Medulla oblongata (tissue), 1 donor: ENCODE measurements around the gene KCND3.

Source experiments
- DNase-seq: peaks from one replicate; pipeline ENCODE4 v3.0.0-alpha.2; 2015; ENCODE audit errors: extremely low spot score

The KCND3 gene

GRCh38 chr1:111848852-111849545 lies 140.5 kb downstream of the KCND3 start:
- no peak for DNase-seq

GRCh38 chr1:111847466-111847865 lies 142.0 kb downstream of the KCND3 start:
- DNase-seq = no peak

- DNase-seq = no peak
Observed at GRCh38 chr1:111846842-111847241, 142.6 kb downstream of the KCND3 start.

DNA sequence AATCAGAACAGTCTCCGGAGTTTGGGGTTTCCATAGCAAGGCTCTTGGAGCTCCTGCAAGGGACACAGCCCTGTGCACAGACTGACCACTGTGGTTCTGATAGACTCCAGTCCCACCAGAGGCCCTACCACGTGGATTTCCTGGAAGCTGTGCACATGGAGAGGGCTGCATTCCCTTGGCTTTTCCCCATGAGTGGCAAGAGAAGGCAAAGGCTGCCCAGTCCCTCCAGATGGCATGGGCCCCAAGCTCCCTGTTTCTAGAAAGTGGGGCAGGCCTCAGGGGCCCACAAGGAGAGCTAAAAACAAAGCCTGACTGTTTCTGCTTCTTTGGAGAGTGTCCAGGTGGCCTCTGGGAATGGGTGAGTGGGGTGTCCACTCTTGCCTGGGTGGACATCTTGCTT lies 146.3 kb downstream of the KCND3 start:
- peak; percentile 49 for DNase-seq

- DNase-seq = no peak
Observed at GRCh38 chr1:111842411-111842810, 147.1 kb downstream of the KCND3 start.

GRCh38 chr1:111841746-111842145 lies 147.7 kb downstream of the KCND3 start:
- DNase-seq = no peak

DNA sequence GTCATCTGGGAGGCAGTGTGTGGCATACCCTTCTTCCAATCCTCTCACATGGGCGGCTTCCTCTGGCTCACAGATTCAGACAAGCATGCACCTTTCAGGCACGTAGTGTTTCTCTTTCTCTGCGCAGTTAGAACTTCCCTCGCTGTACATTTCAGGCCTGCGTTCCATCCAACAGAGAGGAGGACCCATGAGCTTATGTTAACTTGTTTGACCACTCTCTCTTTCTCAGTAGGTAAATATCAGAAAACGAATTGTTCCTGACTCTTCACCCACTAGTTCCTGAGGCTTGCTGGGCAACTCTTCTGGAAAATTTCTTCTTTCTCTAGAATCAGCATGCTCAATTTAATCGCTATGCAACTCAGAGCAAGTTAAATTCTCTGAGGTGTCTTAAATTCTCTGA lies 148.3 kb downstream of the KCND3 start:
- DNase-seq = no peak

GRCh38 chr1:111837393-111837792 lies 152.1 kb downstream of the KCND3 start:
- DNase-seq = no peak

GRCh38 chr1:111836111-111836510 lies 153.4 kb downstream of the KCND3 start:
- DNase-seq = no peak

DNA sequence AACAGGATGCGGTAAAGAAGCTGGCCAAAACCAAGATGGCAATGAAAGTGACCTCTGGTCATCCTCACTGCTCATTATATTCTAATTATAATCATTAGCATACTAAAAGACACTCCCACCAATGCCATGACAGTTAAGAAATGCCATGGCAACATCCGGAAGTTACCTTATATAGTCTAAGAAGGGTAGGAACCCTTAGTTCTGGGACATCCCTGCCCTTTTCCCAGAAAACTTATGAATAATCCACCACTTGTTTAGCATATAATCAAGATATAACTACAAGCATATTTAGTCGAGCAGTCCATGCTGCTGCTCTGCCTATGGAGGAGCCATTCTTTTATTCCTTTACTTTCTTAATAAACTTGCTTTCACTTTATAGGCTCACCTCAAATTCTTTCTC lies 154.0 kb downstream of the KCND3 start:
- DNase-seq = no peak

DNA sequence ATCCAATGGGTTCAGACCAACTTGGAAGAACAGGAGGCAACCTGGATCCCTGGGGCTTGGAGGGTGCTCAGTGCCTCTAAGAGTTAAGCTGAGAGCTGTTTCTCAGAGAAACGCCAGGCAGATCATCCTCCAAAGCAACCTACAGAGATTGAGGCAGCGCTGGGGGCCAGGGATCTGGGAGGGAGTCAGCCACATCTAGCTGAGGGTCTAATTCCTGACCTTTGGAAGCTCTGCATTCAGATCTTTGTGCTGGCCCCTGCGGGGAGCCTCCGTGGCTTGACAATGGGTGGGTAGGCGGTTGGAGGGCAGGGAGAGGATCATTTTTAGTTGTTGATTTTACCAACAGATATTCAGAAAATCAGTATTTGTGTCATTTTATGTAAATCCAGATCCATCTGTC lies 154.5 kb downstream of the KCND3 start:
- no peak for DNase-seq

- DNase-seq = no peak
Observed at GRCh38 chr1:111833334-111833733, 156.1 kb downstream of the KCND3 start.

GRCh38 chr1:111832521-111833155 lies 156.8 kb downstream of the KCND3 start:
- DNase-seq = no peak

- no peak for DNase-seq
Observed at GRCh38 chr1:111831153-111831552, 158.3 kb downstream of the KCND3 start.

GRCh38 chr1:111827946-111828345 lies 161.5 kb downstream of the KCND3 start:
- no peak for DNase-seq

DNA sequence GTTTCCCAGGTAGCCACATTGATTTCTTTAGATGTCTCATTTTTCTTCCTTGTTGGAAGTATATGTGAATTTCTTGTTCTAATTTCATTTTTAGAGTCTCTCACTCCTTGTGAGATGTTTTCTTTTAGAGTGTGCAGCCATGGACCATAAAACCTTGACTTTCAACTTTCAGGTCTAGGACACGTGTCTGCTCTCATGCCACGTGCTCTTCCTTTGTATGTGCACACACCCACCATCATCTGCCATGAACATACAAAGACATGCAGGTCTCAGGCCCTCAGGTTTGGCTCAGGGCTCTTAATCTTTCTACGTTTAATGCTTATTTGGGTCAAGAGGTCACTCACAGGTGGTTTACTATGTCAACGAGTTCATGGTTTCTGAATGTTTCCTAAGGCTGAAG lies 163.2 kb downstream of the KCND3 start:
- no peak for DNase-seq

DNA sequence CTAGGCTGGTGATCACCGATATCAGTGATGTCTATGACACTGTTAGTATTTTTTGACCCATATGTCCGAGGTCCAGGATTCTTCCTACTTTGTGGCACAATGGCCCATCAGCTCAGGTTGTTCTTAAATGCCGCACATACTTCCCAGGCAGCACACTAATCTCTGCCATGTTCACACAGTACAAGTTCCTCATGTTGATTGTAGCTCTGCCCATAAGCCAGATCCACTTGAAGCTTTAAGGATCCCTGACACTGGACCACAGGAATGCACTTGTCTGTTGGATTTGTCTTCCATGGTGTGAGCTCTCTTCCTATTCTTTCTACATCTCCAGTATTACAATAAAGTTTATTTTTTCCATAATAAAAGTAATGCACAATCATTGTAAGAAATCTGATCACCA lies 164.3 kb downstream of the KCND3 start:
- no peak for DNase-seq

- no peak for DNase-seq
Observed at GRCh38 chr1:111822138-111822537, 167.3 kb downstream of the KCND3 start.

DNA sequence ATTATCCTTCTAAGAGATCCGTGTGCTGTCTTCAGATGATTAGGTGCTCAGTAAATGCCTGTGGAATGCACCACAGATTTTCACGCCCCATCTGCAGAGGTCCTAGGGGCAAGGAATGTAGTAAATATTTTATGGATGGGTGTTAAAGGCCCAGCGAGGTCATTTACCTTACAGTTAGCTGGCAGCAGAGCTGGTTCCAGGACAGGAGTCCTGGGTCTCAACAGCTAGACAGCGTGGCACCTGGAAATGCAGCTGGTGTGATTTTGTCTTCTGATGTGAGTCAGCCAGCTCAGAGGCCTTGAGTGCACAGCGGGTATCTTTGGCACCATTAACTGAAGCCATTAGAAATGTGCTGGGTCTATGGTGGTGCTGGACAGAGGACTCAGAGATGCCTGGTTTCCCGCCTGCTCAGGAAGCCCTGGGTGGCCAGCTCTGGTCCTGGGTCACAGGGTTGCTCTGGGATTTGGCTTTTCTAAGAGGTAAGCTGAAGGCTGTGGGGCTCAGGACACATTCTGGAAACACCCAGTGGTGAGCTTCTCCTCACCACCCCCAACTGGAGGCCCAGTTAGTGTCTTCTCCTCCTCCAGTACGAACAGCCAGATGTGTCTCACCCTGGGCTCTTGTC lies 168.2 kb downstream of the KCND3 start:
- DNase-seq = no peak

DNA sequence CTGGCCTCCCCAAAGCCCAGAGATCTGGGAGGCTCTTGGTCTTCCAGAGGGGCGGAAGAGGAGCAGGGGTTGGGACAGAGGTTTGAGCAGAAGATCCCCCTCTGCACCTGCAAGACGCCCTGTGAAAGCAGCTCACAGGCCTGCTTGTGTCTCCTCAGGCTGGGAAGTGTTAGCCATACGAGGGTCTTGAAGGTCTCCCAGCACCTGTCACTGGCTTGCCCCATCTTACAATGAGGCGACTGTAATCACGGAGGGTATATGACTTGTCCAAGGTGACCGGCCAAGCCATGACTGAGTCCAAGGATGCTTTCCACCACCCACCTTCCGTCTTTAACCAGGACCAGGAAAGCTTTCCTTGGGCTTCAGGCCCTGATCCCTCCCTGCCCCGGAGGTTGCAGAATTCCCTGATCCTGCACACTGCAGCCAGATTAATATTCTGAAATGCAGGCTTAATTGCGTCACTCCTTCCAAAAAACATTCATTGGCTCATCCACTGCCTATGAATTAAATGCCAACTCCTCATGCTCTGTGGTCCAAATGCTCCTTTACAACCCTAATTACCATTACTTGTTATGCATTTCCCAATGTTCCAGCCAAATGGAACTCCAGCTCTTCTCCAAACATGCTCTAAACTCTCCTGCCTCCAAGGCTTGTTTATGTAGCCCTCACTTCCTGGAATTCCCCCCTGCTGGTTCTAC lies 169.8 kb downstream of the KCND3 start:
- DNase-seq = no peak

GRCh38 chr1:111818546-111818945 lies 170.9 kb downstream of the KCND3 start:
- DNase-seq = no peak

GRCh38 chr1:111818081-111818480 lies 171.4 kb downstream of the KCND3 start:
- DNase-seq = no peak

GRCh38 chr1:111814642-111815041 lies 174.8 kb downstream of the KCND3 start:
- DNase-seq = no peak
